ENCODE data around the gene DGKG. TPM values are rescaled to one million over a fixed set of nuclear protein-coding genes. Genes with fewer than 3 reads are reported as not detected.

The DGKG gene
- polyA plus RNA-seq, 1 donor (not counting 4 experiments of a cell fraction or from before 2014, with no cell fraction given): 0.22 TPM

DNA sequence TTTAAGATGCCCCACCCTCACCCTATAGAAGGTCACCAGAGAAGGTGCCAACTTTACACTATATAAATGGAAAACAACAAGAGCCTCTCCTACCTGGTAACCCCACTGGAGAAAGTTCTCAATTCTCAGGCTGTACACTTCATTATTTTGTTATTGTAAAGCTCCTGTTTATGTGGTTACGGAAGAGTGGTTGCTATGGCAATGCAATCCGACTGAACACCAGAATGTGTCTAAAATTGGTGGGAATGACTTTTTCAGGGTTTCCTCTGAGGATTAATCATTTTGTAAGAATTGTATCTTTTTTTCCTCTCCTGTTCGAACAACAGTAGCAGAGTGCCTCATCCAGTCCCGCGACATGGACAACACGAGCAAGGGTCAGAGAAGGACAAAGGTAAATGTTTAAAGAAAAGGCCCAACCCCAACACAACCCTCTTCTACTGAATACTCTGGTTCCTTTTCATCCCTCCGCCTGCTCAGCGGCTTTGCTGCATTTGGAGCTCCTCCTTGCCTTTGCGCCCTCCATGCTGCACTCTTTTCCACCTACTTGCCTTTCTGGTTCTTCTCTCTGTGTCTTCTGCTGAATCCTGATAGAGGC is 45.3 kb downstream of the DGKG start:
- Histone ChIP-seq H3K9me1 (ENCODE audit: control insufficient read depth, extremely low read depth, insufficient read depth, low read length) (no peaks in the 10 kb centered on the region), H3K9ac (ENCODE audit: control insufficient read depth, extremely low read depth, insufficient read depth, low read length) (no peak overlapping the region), H3K27me3 (ENCODE audit: control insufficient read depth, extremely low read depth, insufficient read depth, low read length) (no peaks in the 10 kb centered on the region), H3K4me1 (ENCODE audit: control insufficient read depth, extremely low read depth, insufficient read depth, low read length) (peaks cover 18% of the 10 kb centered on the region), H4K20me1 (ENCODE audit: control insufficient read depth, extremely low read depth, insufficient read depth, low read length) (no peaks in the 10 kb centered on the region), H2AFZ (ENCODE audit: control insufficient read depth, low read length) (no peak overlapping the region), H3K79me2 (ENCODE audit: control insufficient read depth, insufficient read depth, low read length) (no peaks in the 10 kb centered on the region), H3K27ac (ENCODE audit: control insufficient read depth, insufficient read depth, low read length) (no peak overlapping the region), H3K4me3 (ENCODE audit: control insufficient read depth in 2 of 3, extremely low read depth in 1 of 3, insufficient read depth in 2 of 3, low read depth in 1 of 3, low read length in 3 of 3) (no peak overlapping the region), H3K4me2 (ENCODE audit: control insufficient read depth, extremely low read depth, insufficient read depth, low read depth, low read length) (no peak overlapping the region), H3K36me3 (ENCODE audit: control insufficient read depth in 2 of 2, extremely low read depth in 1 of 2, insufficient read depth in 2 of 2, low read length in 2 of 2) (no peaks in the 10 kb centered on the region), H3K9me3 (ENCODE audit: control insufficient read depth, low read depth, low read length) (no peaks in the 10 kb centered on the region)
- no peak for TF ChIP-seq EZH2 (IDR thresholded peaks at IDR 0.05; ENCODE audit: low read length)
- TF ChIP-seq, protein P1, sequence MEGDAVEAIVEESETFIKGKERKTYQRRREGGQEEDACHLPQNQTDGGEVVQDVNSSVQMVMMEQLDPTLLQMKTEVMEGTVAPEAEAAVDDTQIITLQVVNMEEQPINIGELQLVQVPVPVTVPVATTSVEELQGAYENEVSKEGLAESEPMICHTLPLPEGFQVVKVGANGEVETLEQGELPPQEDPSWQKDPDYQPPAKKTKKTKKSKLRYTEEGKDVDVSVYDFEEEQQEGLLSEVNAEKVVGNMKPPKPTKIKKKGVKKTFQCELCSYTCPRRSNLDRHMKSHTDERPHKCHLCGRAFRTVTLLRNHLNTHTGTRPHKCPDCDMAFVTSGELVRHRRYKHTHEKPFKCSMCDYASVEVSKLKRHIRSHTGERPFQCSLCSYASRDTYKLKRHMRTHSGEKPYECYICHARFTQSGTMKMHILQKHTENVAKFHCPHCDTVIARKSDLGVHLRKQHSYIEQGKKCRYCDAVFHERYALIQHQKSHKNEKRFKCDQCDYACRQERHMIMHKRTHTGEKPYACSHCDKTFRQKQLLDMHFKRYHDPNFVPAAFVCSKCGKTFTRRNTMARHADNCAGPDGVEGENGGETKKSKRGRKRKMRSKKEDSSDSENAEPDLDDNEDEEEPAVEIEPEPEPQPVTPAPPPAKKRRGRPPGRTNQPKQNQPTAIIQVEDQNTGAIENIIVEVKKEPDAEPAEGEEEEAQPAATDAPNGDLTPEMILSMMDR (optimal IDR thresholded peaks at IDR 0.05 in 1 of 3, IDR thresholded peaks at IDR 0.05 in 1 of 3, conservative IDR thresholded peaks at IDR 0.05 in 1 of 3; ENCODE audit: extremely low read depth in 1 of 3, insufficient read depth in 2 of 3, low read length in 3 of 3): no peak
- DNase-seq (ENCODE audit: low read depth, low spot score) (no peak), FAIRE-seq (no peak)
- dilution Hi-C loops (cut with MboI; ENCODE audit: extremely low pct_ligation_motif_present, low sequenced_read_pairs): no loop called here

DNA sequence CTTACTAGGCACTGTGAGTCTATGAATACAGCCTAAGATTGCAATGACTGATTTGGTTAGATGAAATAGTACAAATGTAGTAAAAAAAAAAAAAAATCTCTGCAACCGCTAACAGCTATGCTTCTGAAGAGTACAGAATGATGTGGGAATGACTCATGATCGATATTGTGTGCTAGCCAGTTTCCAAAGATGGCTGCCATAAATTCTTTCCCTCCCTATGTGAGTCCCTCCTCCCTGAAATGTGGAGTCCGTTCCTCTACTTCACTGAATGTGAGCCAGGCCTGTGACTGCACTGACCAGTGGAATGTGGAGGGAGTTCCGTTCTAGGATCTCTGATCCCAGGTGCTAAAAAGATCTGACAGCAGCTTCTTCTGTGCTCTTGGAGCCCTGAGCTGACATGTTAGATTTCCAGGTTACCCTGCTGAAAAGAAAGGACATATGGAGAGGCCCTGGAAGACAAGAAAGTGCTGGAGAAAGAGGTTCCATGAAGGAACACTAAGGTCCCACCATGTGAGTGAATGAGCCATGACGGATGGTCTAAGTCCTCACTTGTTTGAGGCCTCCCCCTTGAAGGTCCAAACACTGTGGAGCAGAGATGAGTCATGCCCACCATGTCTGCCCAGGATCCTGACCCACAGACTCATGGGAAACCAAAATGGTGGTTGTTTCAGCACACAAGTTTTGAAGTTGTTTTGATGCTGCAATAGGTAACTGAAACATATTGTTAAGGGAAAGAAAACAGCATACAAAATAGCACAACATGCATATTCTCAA is 46.3 kb downstream of the DGKG start:
- DNase-seq (ENCODE audit: low read depth, low spot score): no peak
- Histone ChIP-seq H3K27ac (ENCODE audit: control insufficient read depth, insufficient read depth, low read length) (no peak overlapping the region), H3K9me1 (ENCODE audit: control insufficient read depth, extremely low read depth, insufficient read depth, low read length) (no peaks in the 10 kb centered on the region), H3K36me3 (ENCODE audit: control insufficient read depth in 2 of 2, extremely low read depth in 1 of 2, insufficient read depth in 2 of 2, low read length in 2 of 2) (no peaks in the 10 kb centered on the region), H3K9me3 (ENCODE audit: control insufficient read depth, low read depth, low read length) (no peaks in the 10 kb centered on the region), H4K20me1 (ENCODE audit: control insufficient read depth, extremely low read depth, insufficient read depth, low read length) (no peaks in the 10 kb centered on the region), H3K4me3 (ENCODE audit: control insufficient read depth in 2 of 3, extremely low read depth in 1 of 3, insufficient read depth in 2 of 3, low read depth in 1 of 3, low read length in 3 of 3) (no peak overlapping the region), H3K9ac (ENCODE audit: control insufficient read depth, extremely low read depth, insufficient read depth, low read length) (no peak overlapping the region), H2AFZ (ENCODE audit: control insufficient read depth, low read length) (no peak overlapping the region), H3K27me3 (ENCODE audit: control insufficient read depth, extremely low read depth, insufficient read depth, low read length) (no peaks in the 10 kb centered on the region), H3K79me2 (ENCODE audit: control insufficient read depth, insufficient read depth, low read length) (no peaks in the 10 kb centered on the region), H3K4me2 (ENCODE audit: control insufficient read depth, extremely low read depth, insufficient read depth, low read depth, low read length) (no peak overlapping the region), H3K4me1 (ENCODE audit: control insufficient read depth, extremely low read depth, insufficient read depth, low read length) (peaks cover 8% of the 10 kb centered on the region)
- dilution Hi-C loops (cut with MboI; ENCODE audit: extremely low pct_ligation_motif_present, low sequenced_read_pairs): no loop called here
- FAIRE-seq: no peak
- TF ChIP-seq, protein P1 (optimal IDR thresholded peaks at IDR 0.05 in 1 of 3, IDR thresholded peaks at IDR 0.05 in 1 of 3, conservative IDR thresholded peaks at IDR 0.05 in 1 of 3; ENCODE audit: extremely low read depth in 1 of 3, insufficient read depth in 2 of 3, low read length in 3 of 3): no peak
- TF ChIP-seq EZH2 (IDR thresholded peaks at IDR 0.05; ENCODE audit: low read length): no peak

Data from keratinocyte (primary cell).